Testis (tissue), 3 donors: ENCODE results near the gene ING3. TPM values are rescaled to one million over a fixed set of nuclear protein-coding genes. Genes with fewer than 3 reads are reported as not detected.

Source experiments
- DNase-seq: peaks from one replicate; pipeline ENCODE4 v3.0.0-alpha.2; 2019
- H3K27ac ChIP-seq, 2 donors: fragments of 200-600 bp; sonication (generic); one replicate each; pipeline ENCODE4 v1.5.1; 2019
- H3K27me3 ChIP-seq: fragments of 200-600 bp; sonication (generic); one replicate; pipeline ENCODE4 v1.5.1; 2019
- H3K36me3 ChIP-seq: fragments of 200-600 bp; sonication (generic); one replicate; pipeline ENCODE4 v1.5.1; 2017; ENCODE audit warnings: low read depth; ENCODE audit errors: missing control alignments
- H3K4me1 ChIP-seq: fragments of 200-600 bp; sonication (generic); one replicate; pipeline ENCODE4 v1.5.1; 2019
- H3K4me3 ChIP-seq, 2 donors: fragments of 200-600 bp; sonication (generic); one replicate each; pipeline ENCODE4 v1.5.1; 2017 to 2019
- H3K9me3 ChIP-seq: fragments of 200-600 bp; sonication (generic); one replicate; pipeline ENCODE4 v1.5.1; 2017
- POLR2A ChIP-seq: fragments of 450-650 bp; IDR thresholded peaks from one replicate; pipeline ENCODE4 v1.6.1; 2017; ENCODE audit warnings: antibody characterized with exemption, mild to moderate bottlenecking, moderate library complexity
- WGBS, 2 donors: methylation state at CpG; one replicate each; pipeline ENCODE4 v1.1.5; 2018; 5-methylcytosine and 5-hydroxymethylcytosine counted together
- intact Hi-C: fragments of 100-400 bp; cut with DNase I; formaldehyde crosslinking; loops from one replicate; pipeline ENCODE4 v1.15.1; 2023; ENCODE audit warnings: low total_unique reads
- polyA plus RNA-seq: library from polyadenylated mRNA; stranded (reverse); fragments of 350-450 nt; fragmentation: Illumina TruSeq; extraction: RNeasy Lipid Tissue Mini Kit (QIAGEN cat#74804); gene quantifications from one replicate; pipeline ENCODE4 v1.2.3, GENCODE V29; 2014; ENCODE audit warnings: low read depth, low replicate concordance; ENCODE audit not compliant: insufficient read depth
- total RNA-seq, 2 donors: library from RNA; depleted of rRNA; stranded (reverse); fragments of >200 nt; gene quantifications; one replicate each; pipeline ENCODE4 v1.2.3, GENCODE V29; 2016
- TF ChIP-seq, protein P1 (sequence below), 3 experiments: fragments of 450-650 bp in 2 of 3; fragments of 200-600 bp in 1 of 3; sonication (generic) in 1 of 3; IDR thresholded peaks; one replicate each; pipeline ENCODE4 v1.5.1; 2016 to 2019; ENCODE audit warnings: antibody characterized with exemption in 3 of 3, mild to moderate bottlenecking in 2 of 3, moderate library complexity in 1 of 3

ING3 gene
- total and polyA plus RNA-seq, 3 donors from 2014 or later: 14.7 to 22.7 (median 15.9) TPM

DNA sequence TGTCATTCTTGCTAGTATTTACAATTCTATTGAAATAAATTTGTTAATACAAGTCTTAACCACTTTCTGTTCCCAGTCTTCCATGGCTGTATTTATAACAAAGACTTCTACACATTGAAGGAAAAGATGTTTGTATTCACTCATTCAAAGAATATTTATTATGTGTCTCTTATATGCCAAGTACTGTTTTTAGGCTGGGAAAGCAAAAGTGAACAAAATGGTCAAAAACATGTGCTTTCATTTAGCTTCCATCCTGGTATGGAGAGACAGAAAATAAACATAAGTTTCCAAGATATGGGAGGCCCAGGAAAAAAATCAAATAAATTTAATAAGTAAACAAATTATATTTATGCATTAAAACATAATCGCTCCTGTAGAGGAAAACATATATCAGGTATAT, 60.8 kb downstream of the ING3 start:
- 87 to 98% methylated on average over 1 of the region's 1 CpG for WGBS, 2 donors
- Histone ChIP-seq H3K4me3 (no peak overlapping the region), H3K36me3 (no peaks in the 10 kb centered on the region), H3K27ac (no peak overlapping the region), H3K9me3 (no peaks in the 10 kb centered on the region), H3K4me1 (peaks cover 10% of the 10 kb centered on the region), H3K27me3 (no peaks in the 10 kb centered on the region)
- intact Hi-C loops: no loop called here
- TF ChIP-seq, protein P1, sequence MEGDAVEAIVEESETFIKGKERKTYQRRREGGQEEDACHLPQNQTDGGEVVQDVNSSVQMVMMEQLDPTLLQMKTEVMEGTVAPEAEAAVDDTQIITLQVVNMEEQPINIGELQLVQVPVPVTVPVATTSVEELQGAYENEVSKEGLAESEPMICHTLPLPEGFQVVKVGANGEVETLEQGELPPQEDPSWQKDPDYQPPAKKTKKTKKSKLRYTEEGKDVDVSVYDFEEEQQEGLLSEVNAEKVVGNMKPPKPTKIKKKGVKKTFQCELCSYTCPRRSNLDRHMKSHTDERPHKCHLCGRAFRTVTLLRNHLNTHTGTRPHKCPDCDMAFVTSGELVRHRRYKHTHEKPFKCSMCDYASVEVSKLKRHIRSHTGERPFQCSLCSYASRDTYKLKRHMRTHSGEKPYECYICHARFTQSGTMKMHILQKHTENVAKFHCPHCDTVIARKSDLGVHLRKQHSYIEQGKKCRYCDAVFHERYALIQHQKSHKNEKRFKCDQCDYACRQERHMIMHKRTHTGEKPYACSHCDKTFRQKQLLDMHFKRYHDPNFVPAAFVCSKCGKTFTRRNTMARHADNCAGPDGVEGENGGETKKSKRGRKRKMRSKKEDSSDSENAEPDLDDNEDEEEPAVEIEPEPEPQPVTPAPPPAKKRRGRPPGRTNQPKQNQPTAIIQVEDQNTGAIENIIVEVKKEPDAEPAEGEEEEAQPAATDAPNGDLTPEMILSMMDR (IDR thresholded peaks at IDR 0.05): no peak
- no peak for DNase-seq

DNA sequence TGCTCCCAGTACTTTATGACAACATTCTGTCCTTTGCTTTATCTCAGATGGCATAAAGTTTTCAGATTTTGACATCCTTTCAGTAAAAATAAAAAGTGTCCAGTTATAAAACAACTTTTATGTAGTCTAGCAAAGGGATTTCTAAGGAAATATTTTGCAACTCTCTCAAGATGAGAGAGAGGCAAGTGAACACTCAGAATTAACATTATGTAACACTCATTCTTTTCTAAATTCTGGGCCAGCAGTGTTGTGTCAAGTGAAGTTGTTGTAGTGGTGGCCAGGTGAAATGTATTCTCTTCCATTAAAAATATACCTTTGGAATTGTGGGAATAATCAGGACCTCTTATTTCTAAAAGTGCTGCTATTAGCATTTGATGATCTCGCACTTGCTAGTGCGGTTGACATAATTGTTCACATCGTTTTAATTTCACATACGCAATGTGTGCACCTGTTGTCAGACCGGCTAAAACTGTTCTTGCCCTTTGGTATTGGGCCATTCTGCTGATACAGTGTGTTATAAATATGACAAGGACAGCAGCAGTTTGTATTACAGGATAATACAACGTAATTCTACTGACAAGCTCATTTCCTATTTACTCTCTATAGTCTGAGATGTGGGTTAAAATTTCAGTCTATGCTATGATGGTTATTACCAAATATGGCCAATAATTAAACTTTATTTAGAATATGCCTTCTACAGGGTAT, 61.7 kb downstream of the ING3 start:
- Histone ChIP-seq H3K27me3 (no peaks in the 10 kb centered on the region), H3K27ac (no peak overlapping the region), H3K36me3 (no peaks in the 10 kb centered on the region), H3K4me1 (peaks cover 5% of the 10 kb centered on the region), H3K4me3 (no peak overlapping the region), H3K9me3 (no peaks in the 10 kb centered on the region)
- 83 to 89% methylated on average over 6 of the region's 6 CpGs for WGBS, 2 donors
- no peak for DNase-seq
- no peak for TF ChIP-seq POLR2A
- TF ChIP-seq, protein P1 (IDR thresholded peaks at IDR 0.05): no peak
- intact Hi-C loops: no loop called here

DNA sequence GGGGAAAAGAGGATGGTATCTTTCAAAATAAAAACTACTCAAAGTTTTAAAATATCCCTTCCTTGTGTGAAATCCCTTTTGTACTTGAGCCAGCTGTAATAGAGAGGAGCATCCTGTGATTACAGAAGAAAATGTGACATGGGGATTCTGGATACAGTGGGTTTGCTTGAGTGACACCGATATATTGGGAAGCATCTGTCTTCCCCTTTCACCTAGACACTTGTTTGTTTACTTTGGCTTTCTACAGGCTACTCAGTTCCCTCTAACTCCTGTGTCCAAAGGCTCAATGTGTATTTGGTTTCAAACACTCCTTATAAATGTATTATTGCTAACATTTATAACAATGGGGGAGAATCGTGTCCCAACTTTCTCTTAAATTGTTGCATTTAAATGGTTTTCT, 62.3 kb downstream of the ING3 start:
- Histone ChIP-seq H3K4me3 (no peak overlapping the region), H3K27me3 (no peaks in the 10 kb centered on the region), H3K9me3 (no peaks in the 10 kb centered on the region), H3K27ac (no peak overlapping the region), H3K36me3 (no peaks in the 10 kb centered on the region), H3K4me1 (peaks cover 5% of the 10 kb centered on the region)
- no peak for DNase-seq
- intact Hi-C loops: no loop called here
- 33 to 57% methylated on average over 2 of the region's 2 CpGs for WGBS, 2 donors
- TF ChIP-seq, protein P1 (IDR thresholded peaks at IDR 0.05): no peak
- TF ChIP-seq POLR2A: no peak

DNA sequence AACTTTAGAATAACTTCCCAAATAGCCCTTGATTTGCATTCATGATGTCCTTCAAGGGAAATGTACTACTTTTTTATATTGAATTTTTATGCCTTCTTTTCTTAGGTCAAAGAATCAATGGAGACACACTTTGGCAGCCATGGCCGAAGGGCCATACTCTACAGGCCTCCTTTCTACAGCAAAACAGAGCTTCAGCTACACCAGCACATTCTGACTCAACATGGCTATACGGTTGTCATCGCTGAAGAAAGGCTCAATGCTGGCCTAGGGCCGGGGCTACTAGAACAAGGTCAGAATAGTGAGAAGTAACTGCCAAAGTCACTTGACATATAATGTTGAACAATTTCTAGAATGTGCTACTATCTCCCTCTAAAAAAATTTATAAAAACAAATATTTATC, 65.0 kb downstream of the ING3 start:
- no peaks in the 10 kb centered on the region for H3K36me3 ChIP-seq
- peaks cover 5% of the 10 kb centered on the region for H3K4me1 ChIP-seq
- 86 to 87% methylated on average over 4 of the region's 4 CpGs for WGBS, 2 donors
- TF ChIP-seq POLR2A: no peak
- TF ChIP-seq, protein P1 (IDR thresholded peaks at IDR 0.05): no peak
- H3K27ac ChIP-seq: no peak overlapping the region
- intact Hi-C loops: no loop called here
- H3K27me3 ChIP-seq: no peaks in the 10 kb centered on the region
- DNase-seq: no peak
- no peak overlapping the region for H3K4me3 ChIP-seq
- H3K9me3 ChIP-seq: no peaks in the 10 kb centered on the region

DNA sequence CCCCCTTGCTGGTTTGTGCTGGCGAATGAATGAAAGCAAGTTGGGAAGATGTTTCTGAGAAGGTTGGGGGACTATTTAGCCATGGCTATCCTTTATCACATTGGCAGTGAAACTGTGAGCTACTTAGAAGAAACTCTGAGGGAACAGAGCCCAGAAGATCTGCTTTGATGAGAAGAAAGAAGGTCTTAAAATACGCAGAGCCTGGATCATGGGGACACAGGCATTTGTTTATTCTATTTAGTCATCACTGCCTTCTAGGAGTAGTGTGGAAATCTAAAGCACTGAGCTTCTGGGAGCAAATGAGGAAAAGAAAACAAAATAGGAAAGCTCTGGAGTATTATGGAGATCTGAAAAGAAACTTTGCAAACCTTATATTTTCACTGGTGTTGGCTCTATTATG, 66.4 kb downstream of the ING3 start:
- peak overlapping the region in 1 of 2 donors; percentile 0 for H3K27ac ChIP-seq
- no peaks in the 10 kb centered on the region for H3K36me3 ChIP-seq
- intact Hi-C loops: no loop called here
- 71% methylated on average over 2 of the region's 2 CpGs for WGBS, 2 donors
- no peak overlapping the region for H3K4me3 ChIP-seq
- H3K4me1 ChIP-seq: peaks cover 5% of the 10 kb centered on the region
- no peak for TF ChIP-seq POLR2A
- TF ChIP-seq, protein P1 (IDR thresholded peaks at IDR 0.05): no peak
- no peaks in the 10 kb centered on the region for H3K27me3 ChIP-seq
- no peak for DNase-seq
- H3K9me3 ChIP-seq: no peaks in the 10 kb centered on the region
